ENCODE measurements around the gene TAOK2. TPM values are rescaled to one million over a fixed set of nuclear protein-coding genes. Genes with fewer than 3 reads are reported as not detected.

The TAOK2 gene
- total and polyA plus RNA-seq, 2 of the 4 experiments (the other 2 are of a cell fraction): 23.0 to 31.7 TPM

- H3K18ac ChIP-seq (ENCODE audit: low read depth, low read length): no peak overlapping the region
- H4K8ac ChIP-seq (ENCODE audit: low read depth in 2 of 2, low read length in 2 of 2): no peak overlapping the region
- in situ Hi-C loops (cut with MboI; ENCODE audit: low sequenced_read_pairs) (loop anchor here (10.0 kb wide), 1 partner anchor 329 kb away; no protein-coding TSS in a partner anchor), dilution Hi-C loops (cut with HindIII; ENCODE audit: low sequenced_read_pairs, unreplicated experiment) (no loop called here), intact Hi-C loops (cut with micrococcal nuclease) (loop anchor here (5.0 kb wide), 1 partner anchor 206 kb away; the partner anchor contains the start of gene PAGR1)
- no peak for DNase-seq
- no peaks in the 10 kb centered on the region for H3K79me1 ChIP-seq (ENCODE audit: low read depth in 1 of 2, low read length in 2 of 2)
- H3K14ac ChIP-seq (replicated peaks; ENCODE audit: low read depth, low read length): no peak overlapping the region
- H3K9me3 ChIP-seq (ENCODE audit: control insufficient read depth, insufficient read depth, low read length): no peaks in the 10 kb centered on the region
- H2BK15ac ChIP-seq (ENCODE audit: low read depth, low read length): no peak overlapping the region
- BruUV-seq (replicated peaks): no TSS peak
- H2AFZ ChIP-seq (replicated peaks; ENCODE audit: low read length, poor library complexity): no peak overlapping the region
- ChIA-PET POLR2A (ENCODE audit: unreplicated experiment) (interaction anchor here (0.6 kb wide), 1 partner anchor 155 kb away, joined by 3 read pairs; no protein-coding TSS in a partner anchor), CTCF (no interaction called here)
- H4K5ac ChIP-seq (ENCODE audit: low read depth, low read length): no peak overlapping the region
- no peak for ATAC-seq (ENCODE audit: low read depth)
- no peaks in the 10 kb centered on the region for H3K4me1 ChIP-seq (ENCODE audit: control insufficient read depth, insufficient read depth, low read length)
- no peak overlapping the region for H2BK20ac ChIP-seq (ENCODE audit: low read depth, low read length)
- TF ChIP-seq RFX5 (IDR thresholded peaks at IDR 0.05; ENCODE audit: low read depth, low read length) (no peak), FOS (IDR thresholded peaks at IDR 0.05; ENCODE audit: low read depth, low read length) (no peak), ELK1 (IDR thresholded peaks at IDR 0.05; ENCODE audit: borderline replicate concordance, low read depth, low read length) (no peak), RCOR1 (IDR thresholded peaks at IDR 0.05; ENCODE audit: insufficient replicate concordance, low read length) (no peak), POLR2A (IDR thresholded peaks at IDR 0.05; ENCODE audit: low read depth, low read length) (no peak), MAFK (IDR thresholded peaks at IDR 0.05; ENCODE audit: low read depth, low read length) (no peak), SMC3 (IDR thresholded peaks at IDR 0.05; ENCODE audit: low read depth, low read length) (no peak), RAD21 (IDR thresholded peaks at IDR 0.05; ENCODE audit: low read length) (no peak), CTCF (conservative IDR thresholded peaks at IDR 0.05; ENCODE audit: low read depth, low read length) (no peak), MAZ (IDR thresholded peaks at IDR 0.05; ENCODE audit: borderline replicate concordance, low read depth, low read length) (no peak), CEBPB (IDR thresholded peaks at IDR 0.05; ENCODE audit: low read depth, low read length) (no peak), USF2 (IDR thresholded peaks at IDR 0.05; ENCODE audit: low read depth, low read length) (no peak), BHLHE40 (IDR thresholded peaks at IDR 0.05; ENCODE audit: low read depth, low read length) (no peak), MXI1 (IDR thresholded peaks at IDR 0.05; ENCODE audit: borderline replicate concordance, low read depth, low read length) (no peak), CHD1 (IDR thresholded peaks at IDR 0.05; ENCODE audit: low read depth, low read length) (no peak), NFE2L2 (IDR thresholded peaks at IDR 0.05; ENCODE audit: low read depth, low read length) (no peak)
- no peaks in the 10 kb centered on the region for H3K36me3 ChIP-seq (ENCODE audit: control insufficient read depth, insufficient read depth, low read length)
- H3K27ac ChIP-seq (ENCODE audit: insufficient read depth, low read length): no peak overlapping the region
- H3K4me3 ChIP-seq (ENCODE audit: insufficient read depth, low read depth, low read length): no peak overlapping the region
- H2AK5ac ChIP-seq (ENCODE audit: low read depth, low read length): no peak overlapping the region
- H2AK9ac ChIP-seq (replicated peaks; ENCODE audit: low read depth, low read length, poor library complexity): no peak overlapping the region
- no peak overlapping the region for H2BK5ac ChIP-seq (ENCODE audit: low read depth, low read length, poor library complexity, severe bottlenecking)
- no peak overlapping the region for H3K9ac ChIP-seq (ENCODE audit: low read depth, low read length)
- H4K20me1 ChIP-seq (ENCODE audit: insufficient read depth, low read length): 0 out of 2 replicates have a peak, but pooled peaks cover 7% of the 10 kb centered on the region
- no peak overlapping the region for H3K56ac ChIP-seq (ENCODE audit: extremely low read depth, insufficient read depth, low read length)
- no peak overlapping the region for H2BK120ac ChIP-seq (ENCODE audit: low read depth, low read length)
- H3K27me3 ChIP-seq (ENCODE audit: control insufficient read depth, insufficient read depth, low read length): peaks cover 42% of the 10 kb centered on the region
- no peaks in the 10 kb centered on the region for H3K9me1 ChIP-seq (ENCODE audit: insufficient read depth, low read length)
- no peak overlapping the region for H4K91ac ChIP-seq (ENCODE audit: insufficient read depth, low read depth, low read length)
- WGBS, 2 experiments (ENCODE audit: extremely low coverage in 2 of 2, insufficient read length in 1 of 2): 77% methylated on average over 8 of the region's 11 CpGs; no CpG with 5 or more reads in 1 of the 2 experiments
- H3K4me2 ChIP-seq (ENCODE audit: low read depth, low read length): no peak overlapping the region
- no peak overlapping the region for H3K4ac ChIP-seq (ENCODE audit: low read depth, low read length)
- H3K23ac ChIP-seq (ENCODE audit: low read depth, low read length): no peak overlapping the region
Measured at GRCh38 chr16:30023586-30023985, 49.9 kb downstream of the TAOK2 start.
